ENCODE measurements around the gene RHOH.
A peak's percentile ranks its signal among the peaks of the same experiment; 100 is the strongest.

The RHOH gene

DNA sequence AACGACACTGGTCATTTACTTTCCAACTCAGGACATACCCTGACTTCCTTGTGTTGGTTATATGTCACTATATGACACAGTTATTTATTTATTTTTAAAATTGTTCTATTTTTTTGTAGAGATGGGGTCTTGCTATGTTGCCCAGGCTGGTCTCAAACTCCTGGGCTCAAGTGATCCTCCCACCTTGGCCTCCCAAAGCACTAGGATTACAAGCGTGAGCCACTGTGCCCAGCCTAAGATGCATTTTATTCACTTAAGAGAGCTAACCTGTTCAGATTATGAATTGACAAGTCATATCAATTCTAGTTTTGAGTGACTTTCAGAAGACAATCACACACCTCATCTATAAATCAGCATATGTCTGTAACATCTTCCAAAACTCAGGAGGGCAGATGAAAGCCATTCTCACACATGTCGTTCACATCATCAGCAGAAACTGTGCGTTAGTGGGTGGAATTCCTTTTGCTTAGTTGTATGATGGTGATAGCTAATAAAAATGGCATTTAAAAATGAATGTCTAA is 9.4 kb upstream of the RHOH start:
- 91 to 100% methylated on average over 1 to 3 of the region's 4 CpGs for WGBS, 2 experiments (ENCODE audit: insufficient coverage in 2 of 2)
- Histone ChIP-seq H3K4me3 (ENCODE audit: extremely low read depth, insufficient read depth, low read length, poor library complexity, severe bottlenecking) (no peak overlapping the region), H3K9me3 (ENCODE audit: control insufficient read depth, low read length) (no peaks in the 10 kb centered on the region), H3K27ac (ENCODE audit: low read depth, low read length, severe bottlenecking) (no peak overlapping the region), H3K36me3 (ENCODE audit: control insufficient read depth, insufficient read depth, low read length) (no peaks in the 10 kb centered on the region), H3K4me1 (ENCODE audit: control insufficient read depth, insufficient read depth, low read length, poor library complexity, severe bottlenecking) (no peaks in the 10 kb centered on the region)

GRCh38 chr4:40190019-40190418 is 6.8 kb upstream of the RHOH start:
- WGBS, 2 experiments (ENCODE audit: insufficient coverage in 2 of 2) = 92 to 96% methylated on average over 2 to 5 of the region's 5 CpGs
- H3K4me1 ChIP-seq (ENCODE audit: control insufficient read depth, insufficient read depth, low read length, poor library complexity, severe bottlenecking) = peaks cover 12% of the 10 kb centered on the region

DNA sequence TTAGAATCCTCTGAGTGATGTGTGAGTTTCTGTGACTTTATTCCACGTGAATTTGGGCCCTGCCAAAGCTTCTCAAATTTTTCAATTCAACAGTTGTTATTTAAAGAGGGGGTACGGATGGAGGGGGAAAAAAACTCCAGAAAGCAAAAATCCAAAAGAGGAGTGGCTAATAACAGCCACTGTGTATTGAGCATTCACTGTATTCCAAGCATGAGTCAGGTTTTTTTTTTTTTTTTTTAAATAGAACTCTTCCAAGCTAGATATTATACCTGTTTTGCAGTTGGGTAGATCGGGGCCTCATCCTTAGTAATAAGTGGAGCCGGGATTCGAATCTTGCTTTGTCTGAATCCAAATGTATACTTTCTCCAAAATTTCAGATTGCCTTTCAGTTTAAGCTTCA is 6.4 kb upstream of the RHOH start:
- no peak overlapping the region for H3K27ac ChIP-seq (ENCODE audit: low read depth, low read length, severe bottlenecking)
- no peaks in the 10 kb centered on the region for H3K9me3 ChIP-seq (ENCODE audit: control insufficient read depth, low read length)
- WGBS, 2 experiments (ENCODE audit: insufficient coverage in 2 of 2) = 93 to 100% methylated on average over 2 of the region's 5 CpGs
- no peak overlapping the region for H3K4me3 ChIP-seq (ENCODE audit: extremely low read depth, insufficient read depth, low read length, poor library complexity, severe bottlenecking)
- peaks cover 14% of the 10 kb centered on the region for H3K4me1 ChIP-seq (ENCODE audit: control insufficient read depth, insufficient read depth, low read length, poor library complexity, severe bottlenecking)
- no peaks in the 10 kb centered on the region for H3K36me3 ChIP-seq (ENCODE audit: control insufficient read depth, insufficient read depth, low read length)

More at GRCh38 chr4:40190019-40190418, 6.8 kb upstream of the RHOH start:
- Histone ChIP-seq H3K36me3 (ENCODE audit: control insufficient read depth, insufficient read depth, low read length) (no peaks in the 10 kb centered on the region), H3K4me3 (ENCODE audit: extremely low read depth, insufficient read depth, low read length, poor library complexity, severe bottlenecking) (no peak overlapping the region), H3K9me3 (ENCODE audit: control insufficient read depth, low read length) (no peaks in the 10 kb centered on the region), H3K27ac (ENCODE audit: low read depth, low read length, severe bottlenecking) (no peak overlapping the region)

- Histone ChIP-seq H3K27ac (ENCODE audit: low read depth, low read length, severe bottlenecking) (no peak overlapping the region), H3K9me3 (ENCODE audit: control insufficient read depth, low read length) (no peaks in the 10 kb centered on the region), H3K4me3 (ENCODE audit: extremely low read depth, insufficient read depth, low read length, poor library complexity, severe bottlenecking) (no peak overlapping the region), H3K36me3 (ENCODE audit: control insufficient read depth, insufficient read depth, low read length) (no peaks in the 10 kb centered on the region), H3K4me1 (ENCODE audit: control insufficient read depth, insufficient read depth, low read length, poor library complexity, severe bottlenecking) (peaks cover 14% of the 10 kb centered on the region)
- 71 to 85% methylated on average over 10 to 11 of the region's 14 CpGs for WGBS, 2 experiments (ENCODE audit: insufficient coverage in 2 of 2)
Observed at GRCh38 chr4:40190880-40191815, 5.7 kb upstream of the RHOH start.

DNA sequence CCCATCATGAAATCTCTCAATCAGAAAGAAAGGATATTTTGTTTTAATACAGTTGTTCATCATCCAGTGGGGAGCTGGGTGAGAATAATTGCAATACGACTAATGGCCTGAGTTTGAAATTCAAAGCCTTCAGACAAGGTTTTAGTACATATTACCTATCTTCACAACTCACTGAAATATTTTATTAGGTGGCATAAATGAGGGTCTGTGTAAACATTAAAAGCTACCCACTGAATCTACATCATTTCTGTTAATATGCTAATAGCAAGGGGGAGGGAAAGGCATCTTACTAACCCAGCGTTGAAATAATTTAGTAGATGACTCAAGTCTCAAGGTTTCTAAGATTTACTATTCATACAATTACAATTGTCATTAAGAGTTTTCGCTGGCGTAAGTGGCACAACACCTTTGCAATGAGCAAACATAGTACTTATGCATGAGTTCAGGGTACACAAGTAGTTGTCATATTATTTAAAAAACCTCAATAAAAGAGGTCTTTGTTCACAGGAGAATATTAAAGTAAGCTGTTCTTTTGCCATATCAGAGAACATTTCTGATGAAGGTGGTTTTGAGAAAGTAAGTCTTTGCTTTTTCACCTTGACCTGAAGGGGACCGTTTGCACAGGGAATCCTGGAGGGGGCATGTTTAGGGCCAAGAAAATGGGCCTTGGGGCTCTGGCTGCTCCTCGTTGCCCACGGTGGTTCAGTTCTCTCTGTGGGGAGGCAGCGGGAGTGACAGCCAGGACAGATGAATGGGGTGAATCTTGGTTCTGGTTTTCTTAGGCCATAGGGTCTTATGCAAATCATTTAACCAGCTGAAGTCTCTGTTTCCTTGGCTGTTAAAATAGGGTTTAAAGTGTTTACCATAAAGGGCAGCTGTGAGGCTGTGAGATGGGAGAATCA is 4.5 kb upstream of the RHOH start:
- Histone ChIP-seq H3K36me3 (ENCODE audit: control insufficient read depth, insufficient read depth, low read length) (no peaks in the 10 kb centered on the region), H3K4me3 (ENCODE audit: extremely low read depth, insufficient read depth, low read length, poor library complexity, severe bottlenecking) (no peak overlapping the region), H3K9me3 (ENCODE audit: control insufficient read depth, low read length) (no peaks in the 10 kb centered on the region), H3K4me1 (ENCODE audit: control insufficient read depth, insufficient read depth, low read length, poor library complexity, severe bottlenecking) (peaks cover 19% of the 10 kb centered on the region), H3K27ac (ENCODE audit: low read depth, low read length, severe bottlenecking) (no peak overlapping the region)
- WGBS, 2 experiments (ENCODE audit: insufficient coverage in 2 of 2) = 56 to 72% methylated on average over 4 of the region's 8 CpGs

- Histone ChIP-seq H3K4me1 (ENCODE audit: control insufficient read depth, insufficient read depth, low read length, poor library complexity, severe bottlenecking) (peaks cover 19% of the 10 kb centered on the region), H3K4me3 (ENCODE audit: extremely low read depth, insufficient read depth, low read length, poor library complexity, severe bottlenecking) (no peak overlapping the region), H3K27ac (ENCODE audit: low read depth, low read length, severe bottlenecking) (no peak overlapping the region), H3K36me3 (ENCODE audit: control insufficient read depth, insufficient read depth, low read length) (no peaks in the 10 kb centered on the region), H3K9me3 (ENCODE audit: control insufficient read depth, low read length) (no peaks in the 10 kb centered on the region)
- 70% methylated on average over 3 of the region's 11 CpGs; no CpG with 5 or more reads in 1 of the 2 experiments for WGBS, 2 experiments (ENCODE audit: insufficient coverage in 2 of 2)
Observed at GRCh38 chr4:40193016-40193571, 3.7 kb upstream of the RHOH start.

DNA sequence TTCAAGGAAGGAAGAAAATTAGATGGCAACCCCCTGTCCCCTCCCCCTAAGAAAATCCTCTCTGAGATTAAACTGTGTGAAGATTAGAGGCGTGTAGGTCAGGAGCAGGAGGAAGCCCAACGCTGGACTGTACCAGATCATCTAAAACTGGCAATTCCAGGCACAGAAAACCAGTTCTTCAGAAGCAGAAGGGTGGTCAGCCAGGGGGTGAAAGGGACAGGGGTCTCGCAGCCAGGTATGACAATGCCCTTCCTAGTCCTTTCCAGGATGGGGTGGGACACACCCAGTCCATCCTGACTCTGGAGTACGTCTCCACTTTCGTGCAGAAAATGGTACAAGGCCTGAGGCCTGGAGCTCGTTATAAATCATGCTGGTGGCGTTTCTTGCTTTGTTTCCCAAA is 3.3 kb upstream of the RHOH start:
- 93 to 95% methylated on average over 6 to 7 of the region's 7 CpGs for WGBS, 2 experiments (ENCODE audit: insufficient coverage in 2 of 2)
- H3K4me3 ChIP-seq (ENCODE audit: extremely low read depth, insufficient read depth, low read length, poor library complexity, severe bottlenecking) = no peak overlapping the region
- no peak overlapping the region for H3K27ac ChIP-seq (ENCODE audit: low read depth, low read length, severe bottlenecking)
- H3K36me3 ChIP-seq (ENCODE audit: control insufficient read depth, insufficient read depth, low read length) = no peaks in the 10 kb centered on the region
- H3K4me1 ChIP-seq (ENCODE audit: control insufficient read depth, insufficient read depth, low read length, poor library complexity, severe bottlenecking) = peaks cover 24% of the 10 kb centered on the region
- no peaks in the 10 kb centered on the region for H3K9me3 ChIP-seq (ENCODE audit: control insufficient read depth, low read length)

DNA sequence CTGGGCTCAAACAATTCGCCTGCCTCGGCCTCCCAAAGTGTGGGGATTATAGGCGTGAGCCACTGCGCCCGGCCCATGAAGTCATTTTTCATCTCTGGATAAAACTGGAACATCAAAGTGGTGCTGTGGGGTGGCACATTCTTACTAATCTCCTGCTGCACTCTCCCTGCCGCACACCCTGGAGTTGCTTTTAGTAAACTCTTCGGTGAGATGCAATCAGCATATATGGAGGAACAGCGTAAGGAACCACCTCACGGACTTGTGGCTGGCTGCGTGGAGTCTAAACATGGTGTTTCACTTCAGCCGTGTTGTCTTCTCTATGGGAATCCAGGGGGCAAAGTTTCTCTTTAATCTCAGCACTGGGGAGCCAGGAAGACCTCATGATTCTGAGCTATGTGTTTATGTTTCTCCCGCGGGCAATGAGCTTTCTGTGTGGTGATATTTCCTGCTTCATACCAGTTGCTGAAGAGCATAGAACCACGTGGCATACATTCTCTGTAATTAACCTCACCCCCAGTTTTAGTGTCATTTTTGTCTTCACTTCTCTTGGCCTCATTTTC is 2.1 kb upstream of the RHOH start:
- Histone ChIP-seq H3K9me3 (ENCODE audit: control insufficient read depth, low read length) (no peaks in the 10 kb centered on the region), H3K4me1 (ENCODE audit: control insufficient read depth, insufficient read depth, low read length, poor library complexity, severe bottlenecking) (peaks cover 26% of the 10 kb centered on the region), H3K36me3 (ENCODE audit: control insufficient read depth, insufficient read depth, low read length) (no peaks in the 10 kb centered on the region), H3K4me3 (ENCODE audit: extremely low read depth, insufficient read depth, low read length, poor library complexity, severe bottlenecking) (no peak overlapping the region), H3K27ac (ENCODE audit: low read depth, low read length, severe bottlenecking) (peak overlapping the region; percentile 36)
- 75 to 96% methylated on average over 11 to 13 of the region's 14 CpGs for WGBS, 2 experiments (ENCODE audit: insufficient coverage in 2 of 2)

- 83 to 100% methylated on average over 7 to 8 of the region's 10 CpGs for WGBS, 2 experiments (ENCODE audit: insufficient coverage in 2 of 2)
- Histone ChIP-seq H3K4me1 (ENCODE audit: control insufficient read depth, insufficient read depth, low read length, poor library complexity, severe bottlenecking) (peaks cover 26% of the 10 kb centered on the region), H3K9me3 (ENCODE audit: control insufficient read depth, low read length) (no peaks in the 10 kb centered on the region), H3K4me3 (ENCODE audit: extremely low read depth, insufficient read depth, low read length, poor library complexity, severe bottlenecking) (no peak overlapping the region), H3K27ac (ENCODE audit: low read depth, low read length, severe bottlenecking) (no peak overlapping the region), H3K36me3 (ENCODE audit: control insufficient read depth, insufficient read depth, low read length) (no peaks in the 10 kb centered on the region)
Observed at GRCh38 chr4:40195182-40196177, 1.4 kb upstream of the RHOH start.
